Large intestine (tissue), 3 donors: ENCODE data around the gene FAM83E. TPM values are rescaled to one million over a fixed set of nuclear protein-coding genes. Genes with fewer than 3 reads are reported as not detected.

ENCODE experiments used
- DNase-seq, 2 donors: peaks; one replicate each; pipeline versions ENCODE4 v3.0.0 to v3.0.0-alpha.2; 2013
- H3K27ac ChIP-seq: one replicate; pipeline ENCODE4 v1.5.1; 2013; ENCODE audit warnings: low read length
- H3K27me3 ChIP-seq: 2 replicates; pipeline ENCODE4 v1.6.1; 2013; ENCODE audit warnings: low read length; ENCODE audit not compliant: control insufficient read depth, insufficient read depth
- H3K36me3 ChIP-seq: 2 replicates; pipeline ENCODE4 v1.6.1; 2013; ENCODE audit warnings: low read length; ENCODE audit not compliant: control insufficient read depth, insufficient read depth
- H3K4me1 ChIP-seq: one replicate; pipeline ENCODE4 v1.6.1; 2013; ENCODE audit warnings: low read length; ENCODE audit not compliant: control insufficient read depth, insufficient read depth
- H3K4me3 ChIP-seq: one replicate; pipeline ENCODE4 v1.5.1; 2013; ENCODE audit warnings: low read length
- H3K9me3 ChIP-seq: one replicate; pipeline ENCODE4 v1.6.1; 2013; ENCODE audit warnings: mild to moderate bottlenecking, low read depth, low read length, moderate library complexity; ENCODE audit not compliant: control insufficient read depth
- WGBS: methylation state at CpG from one replicate; pipeline ENCODE4 v1.1.5; 2013; ENCODE audit warnings: low lambda C conversion rate; ENCODE audit not compliant: insufficient coverage; 5-methylcytosine and 5-hydroxymethylcytosine counted together
- polyA plus RNA-seq: library from polyadenylated mRNA; unstranded; fragments of 120-200 nt; gene quantifications from one replicate; pipeline ENCODE4 v1.2.1, GENCODE V29; 2013

Gene FAM83E
- polyA plus RNA-seq, 1 donor, result 77.5 TPM

- Histone ChIP-seq H3K27ac (no peak overlapping the region), H3K4me3 (no peak overlapping the region), H3K27me3 (no peaks in the 10 kb centered on the region), H3K4me1 (peaks cover 40% of the 10 kb centered on the region), H3K36me3 (peaks cover 35% of the 10 kb centered on the region), H3K9me3 (peaks cover 4% of the 10 kb centered on the region)
- no CpG with 5 or more reads among the region's 14 CpGs for WGBS
- DNase-seq, result no peak
Measured at GRCh38 chr19:48611872-48612271, 3.0 kb downstream of the FAM83E start.

GRCh38 chr19:48609571-48610108 is 5.2 kb downstream of the FAM83E start:
- H3K27ac ChIP-seq, result no peak overlapping the region
- H3K9me3 ChIP-seq, result peaks cover 4% of the 10 kb centered on the region
- DNase-seq, result no peak
- no peaks in the 10 kb centered on the region for H3K27me3 ChIP-seq
- peaks cover 22% of the 10 kb centered on the region for H3K4me1 ChIP-seq
- peaks cover 19% of the 10 kb centered on the region for H3K36me3 ChIP-seq
- WGBS, result no CpG with 5 or more reads among the region's 20 CpGs
- no peak overlapping the region for H3K4me3 ChIP-seq

- Histone ChIP-seq H3K27ac (no peak overlapping the region), H3K36me3 (peaks cover 19% of the 10 kb centered on the region), H3K4me3 (no peak overlapping the region), H3K27me3 (no peaks in the 10 kb centered on the region), H3K4me1 (peaks cover 17% of the 10 kb centered on the region), H3K9me3 (peaks cover 4% of the 10 kb centered on the region)
- WGBS, result no CpG with 5 or more reads among the region's 9 CpGs
- no peak for DNase-seq
Measured at GRCh38 chr19:48608798-48609263, 6.0 kb downstream of the FAM83E start.

- Histone ChIP-seq H3K27me3 (no peaks in the 10 kb centered on the region), H3K36me3 (peaks cover 21% of the 10 kb centered on the region), H3K27ac (no peak overlapping the region), H3K4me1 (peaks cover 10% of the 10 kb centered on the region), H3K9me3 (no peaks in the 10 kb centered on the region), H3K4me3 (no peak overlapping the region)
- WGBS, result 100% methylated on average over 1 of the region's 7 CpGs
- DNase-seq, result no peak
Measured at GRCh38 chr19:48607359-48607755, 7.5 kb downstream of the FAM83E start.

GRCh38 chr19:48606463-48607358 is 8.2 kb downstream of the FAM83E start, which contains the start of gene SPACA4:
SPACA4 (plus strand) TSS chr19:48606742; CDS start chr19:48606979, 237 bp downstream.
- Histone ChIP-seq H3K4me1 (peaks cover 13% of the 10 kb centered on the region), H3K36me3 (peaks cover 17% of the 10 kb centered on the region)

GRCh38 chr19:48603850-48604249 is 11.0 kb downstream of the FAM83E start:
- Histone ChIP-seq H3K4me1 (peaks cover 17% of the 10 kb centered on the region), H3K27ac (no peak overlapping the region), H3K9me3 (peaks cover 2% of the 10 kb centered on the region), H3K4me3 (no peak overlapping the region), H3K27me3 (no peaks in the 10 kb centered on the region), H3K36me3 (peaks cover 10% of the 10 kb centered on the region)
- no CpG with 5 or more reads among the region's 9 CpGs for WGBS
- no peak for DNase-seq

More at GRCh38 chr19:48606463-48607358, 8.2 kb downstream of the FAM83E start, which contains the start of gene SPACA4:
- no peak within 1 kb of the TSS for H3K27ac ChIP-seq
- H3K4me3 ChIP-seq, result no peak within 1 kb of the TSS
- no peaks in the 10 kb centered on the region for H3K27me3 ChIP-seq
- WGBS, result no CpG with 5 or more reads among the region's 39 CpGs
- no peaks in the 10 kb centered on the region for H3K9me3 ChIP-seq
- DNase-seq, result no peak

- Histone ChIP-seq H3K36me3 (peaks cover 10% of the 10 kb centered on the region), H3K4me1 (peaks cover 17% of the 10 kb centered on the region), H3K9me3 (peaks cover 2% of the 10 kb centered on the region), H3K4me3 (no peak overlapping the region), H3K27me3 (no peaks in the 10 kb centered on the region), H3K27ac (no peak overlapping the region)
- no peak for DNase-seq
- 87% methylated on average over 3 of the region's 39 CpGs for WGBS
Measured at GRCh38 chr19:48603449-48603848, 11.4 kb downstream of the FAM83E start.

- H3K4me3 ChIP-seq, result no peak overlapping the region
- WGBS, result no CpG with 5 or more reads among the region's 9 CpGs
- no peak overlapping the region for H3K27ac ChIP-seq
- H3K4me1 ChIP-seq, result peaks cover 17% of the 10 kb centered on the region
- peaks cover 2% of the 10 kb centered on the region for H3K9me3 ChIP-seq
- DNase-seq, result no peak
- no peaks in the 10 kb centered on the region for H3K27me3 ChIP-seq
- peaks cover 10% of the 10 kb centered on the region for H3K36me3 ChIP-seq
Measured at GRCh38 chr19:48603001-48603400, 11.9 kb downstream of the FAM83E start.

GRCh38 chr19:48600679-48601417 is 14.0 kb downstream of the FAM83E start:
- Histone ChIP-seq H3K36me3 (peaks cover 9% of the 10 kb centered on the region), H3K9me3 (peaks cover 2% of the 10 kb centered on the region), H3K4me3 (no peak overlapping the region), H3K27ac (no peak overlapping the region), H3K27me3 (no peaks in the 10 kb centered on the region), H3K4me1 (peaks cover 17% of the 10 kb centered on the region)
- no CpG with 5 or more reads among the region's 21 CpGs for WGBS
- DNase-seq, result peak in 1 of 2 donors; percentile 70
